B cell (primary cell): ENCODE data around the gene SAPCD2. TPM values are rescaled to one million over a fixed set of nuclear protein-coding genes. Genes with fewer than 3 reads are reported as not detected.

Experiments
- ATAC-seq: fragments of 200-7000 bp; cut with Tn5 transposase; one replicate; pipeline ENCODE4 v1.10.0; 2021; ENCODE audit warnings: low read depth, mild to moderate bottlenecking, moderate number of reproducible peaks, moderate library complexity
- CTCF ChIA-PET: fragments of 350-600 bp; sonication (Branson Sonifier 250); formaldehyde crosslinking; loops from one replicate; lab custom pipeline; 2021; ENCODE audit warnings: antibody characterized with exemption, inconsistent platforms; lab: Charles Lee
- POLR2A ChIA-PET: fragments of 350-600 bp; sonication (Branson Sonifier 250); formaldehyde crosslinking; loops from one replicate; lab custom pipeline; 2021; ENCODE audit warnings: antibody characterized with exemption; lab: Charles Lee
- DNase-seq: peaks from one replicate; pipeline ENCODE4 v3.0.0; 2013
- H2AFZ ChIP-seq: 2 replicates; pipeline ENCODE4 v1.6.1; 2012; ENCODE audit warnings: mild to moderate bottlenecking, low read depth, low read length; ENCODE audit not compliant: insufficient read depth, poor library complexity, severe bottlenecking
- H3K27ac ChIP-seq, 2 donors: 1 replicate in 1 of 2; 2 replicates in 1 of 2; pipeline ENCODE4 v1.5.1; 2012 to 2013; ENCODE audit warnings: low read length in 2 of 2, mild to moderate bottlenecking in 2 of 2, moderate library complexity in 1 of 2
- H3K27me3 ChIP-seq, 4 experiments: fragments of 200-600 bp in 1 of 4; sonication (generic) in 1 of 4; replicated peaks in 1 of 4; 1 replicate in 2 of 4; 2 replicates in 2 of 4; pipeline versions ENCODE4 v1.6.1 to v1.7.0; 2013 to 2016; ENCODE audit warnings: low read length in 3 of 4, mild to moderate bottlenecking in 2 of 4, mixed read lengths in 1 of 4, moderate library complexity in 1 of 4; ENCODE audit not compliant: insufficient read depth in 4 of 4, control insufficient read depth in 3 of 4; ENCODE audit errors: control extremely low read depth in 1 of 4
- H3K36me3 ChIP-seq, 2 experiments: replicated peaks in 1 of 2; 1 replicate in 1 of 2; 2 replicates in 1 of 2; pipeline versions ENCODE4 v1.6.1 to v1.7.1; 2013; ENCODE audit warnings: low read length in 1 of 2; ENCODE audit not compliant: insufficient read depth in 2 of 2, control insufficient read depth in 1 of 2; ENCODE audit errors: control extremely low read depth in 1 of 2, extremely low read depth in 1 of 2
- H3K4me1 ChIP-seq, 2 donors: fragments of 200-600 bp in 1 of 2; sonication (generic) in 1 of 2; 1 replicate in 1 of 2; 2 replicates in 1 of 2; pipeline versions ENCODE4 v1.5.1 to v1.6.1; 2013 to 2017; ENCODE audit warnings: low read length in 2 of 2; ENCODE audit not compliant: control insufficient read depth in 2 of 2, insufficient read depth in 2 of 2
- H3K4me2 ChIP-seq: replicated peaks from 2 replicates; pipeline ENCODE3; 2012; ENCODE audit warnings: mild to moderate bottlenecking, low read depth, low read length; ENCODE audit not compliant: poor library complexity, severe bottlenecking
- H3K4me3 ChIP-seq, 5 experiments: fragments of 200-600 bp in 1 of 5; sonication (generic) in 1 of 5; 1 replicate in 3 of 5; 2 replicates in 2 of 5; pipeline versions ENCODE4 v1.5.1 to v1.7.0; 2011 to 2016; ENCODE audit warnings: low read length in 4 of 5, mild to moderate bottlenecking in 4 of 5, low read depth in 2 of 5, control low read depth in 1 of 5, moderate library complexity in 1 of 5; ENCODE audit not compliant: insufficient read depth in 1 of 5; ENCODE audit errors: control extremely low read depth in 1 of 5, extremely low read depth in 1 of 5
- H3K79me2 ChIP-seq: fragments of 200-600 bp; sonication (generic); one replicate; pipeline ENCODE4 v1.6.0; 2016; ENCODE audit warnings: low read length; ENCODE audit not compliant: control insufficient read depth, insufficient read depth
- H3K9ac ChIP-seq: fragments of 200-600 bp; sonication (generic); 2 replicates; pipeline ENCODE4 v1.6.1; 2017; ENCODE audit warnings: mild to moderate bottlenecking, low read length, moderate library complexity
- H3K9me3 ChIP-seq, 3 donors: one replicate each; pipeline versions ENCODE4 v1.6.1 to v1.7.1; 2013; ENCODE audit warnings: low read length in 2 of 3; ENCODE audit not compliant: control insufficient read depth in 2 of 3, insufficient read depth in 1 of 3; ENCODE audit errors: control extremely low read depth in 1 of 3
- H4K20me1 ChIP-seq: 2 replicates; pipeline ENCODE4 v1.6.0; 2012; ENCODE audit warnings: mild to moderate bottlenecking, low read length; ENCODE audit not compliant: insufficient read depth, control insufficient read depth, poor library complexity, severe bottlenecking
- H3K27ac Mint-ChIP-seq: one replicate; pipeline ENCODE4 v1.8.0; 2021; ENCODE audit warnings: mixed read lengths
- H3K27me3 Mint-ChIP-seq: one replicate; pipeline ENCODE4 v1.8.0; 2021; ENCODE audit warnings: mixed read lengths
- H3K4me1 Mint-ChIP-seq: one replicate; pipeline ENCODE4 v1.8.0; 2021; ENCODE audit warnings: mixed read lengths
- H3K4me3 Mint-ChIP-seq: one replicate; pipeline ENCODE4 v1.8.0; 2021; ENCODE audit warnings: mixed read lengths
- H3K9me3 Mint-ChIP-seq: one replicate; pipeline ENCODE4 v1.8.0; 2022; ENCODE audit warnings: mixed read lengths; ENCODE audit not compliant: insufficient read depth
- EZH2 ChIP-seq: IDR thresholded peaks from 2 replicates; pipeline ENCODE4 v1.6.1; 2012; ENCODE audit warnings: borderline replicate concordance, low read depth, mild to moderate bottlenecking, moderate library complexity, low read length; ENCODE audit not compliant: insufficient read depth, poor library complexity, severe bottlenecking
- WGBS: methylation state at CpG from one replicate; pipeline ENCODE4 v1.1.5; 2013; ENCODE audit warnings: missing lambda C conversion rate; ENCODE audit not compliant: insufficient coverage; 5-methylcytosine and 5-hydroxymethylcytosine counted together
- intact Hi-C: fragments of 100-400 bp; cut with micrococcal nuclease; formaldehyde crosslinking; loops from one replicate; pipeline ENCODE4 v1.10.0; 2022
- polyA plus RNA-seq: library from polyadenylated mRNA; depleted of rRNA; stranded (reverse); fragments of >200 nt; gene quantifications from 2 replicates; pipeline ENCODE4 v1.2.3, GENCODE V29; 2012
- total RNA-seq, 2 donors: library from RNA; stranded (reverse); fragments of 120-200 nt in 1 of 2; gene quantifications; 1 replicate in 1 of 2; 2 replicates in 1 of 2; pipeline versions ENCODE4 v1.2.3 to v1.2.4, GENCODE V29; 2013 to 2022
- TF ChIP-seq, protein P1 (sequence below): fragments of 200-600 bp; IDR thresholded peaks from one replicate; pipeline ENCODE4 v1.8.0; 2022; ENCODE audit warnings: antibody characterized with exemption, mild to moderate bottlenecking

Gene SAPCD2
- total and polyA plus RNA-seq, 2 donors (not counting 1 experiment from before 2014, with no cell fraction given): 0.39 to 0.69 TPM

DNA sequence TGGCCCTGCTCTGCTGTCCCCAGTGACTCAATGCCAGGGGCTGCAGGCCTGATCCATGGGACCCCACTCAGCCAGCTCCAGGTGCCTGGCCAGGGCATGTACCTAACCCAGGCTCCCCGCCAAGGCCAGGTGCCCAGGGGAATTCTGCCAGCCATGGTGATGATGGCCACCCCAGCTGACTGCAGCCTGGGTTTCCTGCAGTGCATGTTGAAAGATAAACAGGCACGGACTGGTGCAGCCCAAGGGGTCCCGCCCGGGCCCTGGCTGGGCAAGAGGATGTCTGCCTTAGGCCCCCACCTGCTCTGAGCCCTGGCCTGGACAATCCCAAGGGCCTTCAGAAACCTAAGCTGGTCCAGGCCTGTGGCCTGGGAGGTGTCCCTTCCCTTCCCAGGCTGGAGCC lies 43.5 kb downstream of the SAPCD2 start:
- H3K4me2 ChIP-seq: peak overlapping the region; percentile 71
- POLR2A ChIA-PET: interaction anchor here (1.1 to 3.0 kb wide), 2 partner anchors 31 to 35 kb away, joined by 4 to 19 read pairs; partner anchors contain the start of gene PAXX
- H3K9me3 ChIP-seq: peaks cover 0 to 9% (median 0%) of the 10 kb centered on the region in 3 donors

DNA sequence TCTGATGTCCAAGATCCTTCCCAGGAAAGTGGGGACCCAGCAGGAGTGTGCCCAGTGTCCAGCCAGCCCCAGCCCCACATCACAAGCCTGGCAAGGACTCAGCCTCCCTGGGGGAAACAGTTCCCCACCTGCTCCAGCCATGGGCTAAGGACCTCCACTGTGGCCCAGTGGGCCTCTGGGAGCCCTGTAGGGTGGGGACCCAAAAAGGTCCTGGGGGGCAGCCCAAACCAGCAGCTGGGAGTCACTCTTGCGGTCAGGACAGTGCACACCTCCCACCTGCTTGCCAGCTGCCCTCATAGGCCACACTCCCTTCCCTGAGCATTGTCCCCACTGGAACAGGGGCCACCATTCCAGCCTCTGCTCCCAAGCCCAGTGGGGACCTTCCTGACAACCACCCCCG lies 44.0 kb downstream of the SAPCD2 start:
- no peak for ATAC-seq
- intact Hi-C loops: no loop called here
- Mint-ChIP-seq H3K4me1 (peaks cover 42% of the 10 kb centered on the region), H3K4me3 (peak overlapping the region; percentile 41), H3K27me3 (no peaks in the 10 kb centered on the region), H3K9me3 (no peaks in the 10 kb centered on the region), H3K27ac (peak overlapping the region; percentile 56)
- 89% methylated on average over 2 of the region's 2 CpGs for WGBS
- H3K9me3 ChIP-seq: peaks cover 0 to 12% (median 0%) of the 10 kb centered on the region in 3 donors
- H3K36me3 ChIP-seq: no peaks in the 10 kb centered on the region
- peaks cover 34 to 50% of the 10 kb centered on the region in 2 donors for H3K4me1 ChIP-seq
- no peak overlapping the region for H3K4me3 ChIP-seq
- H3K9ac ChIP-seq: no peak overlapping the region
- H3K27ac ChIP-seq: no peak overlapping the region
- H3K4me2 ChIP-seq: peak overlapping the region; percentile 14
- POLR2A ChIA-PET: interaction anchor here (0.6 to 1.1 kb wide), 2 partner anchors 31 to 32 kb away, joined by 3 to 4 read pairs; no protein-coding TSS in a partner anchor
- H4K20me1 ChIP-seq: peaks cover 11% of the 10 kb centered on the region
- no peaks in the 10 kb centered on the region for H3K27me3 ChIP-seq
- peaks cover 6% of the 10 kb centered on the region for H3K79me2 ChIP-seq
- CTCF ChIA-PET: interaction anchor here (1.0 to 5.9 kb wide), 15 partner anchors 8 to 260 kb away, joined by 3 to 49 read pairs (median 5); partner anchors contain the start of genes CLIC3, NPDC1 and SAPCD2
- no peak overlapping the region for H2AFZ ChIP-seq
- no peak for DNase-seq
- TF ChIP-seq EZH2: no peak
- TF ChIP-seq, protein P1, sequence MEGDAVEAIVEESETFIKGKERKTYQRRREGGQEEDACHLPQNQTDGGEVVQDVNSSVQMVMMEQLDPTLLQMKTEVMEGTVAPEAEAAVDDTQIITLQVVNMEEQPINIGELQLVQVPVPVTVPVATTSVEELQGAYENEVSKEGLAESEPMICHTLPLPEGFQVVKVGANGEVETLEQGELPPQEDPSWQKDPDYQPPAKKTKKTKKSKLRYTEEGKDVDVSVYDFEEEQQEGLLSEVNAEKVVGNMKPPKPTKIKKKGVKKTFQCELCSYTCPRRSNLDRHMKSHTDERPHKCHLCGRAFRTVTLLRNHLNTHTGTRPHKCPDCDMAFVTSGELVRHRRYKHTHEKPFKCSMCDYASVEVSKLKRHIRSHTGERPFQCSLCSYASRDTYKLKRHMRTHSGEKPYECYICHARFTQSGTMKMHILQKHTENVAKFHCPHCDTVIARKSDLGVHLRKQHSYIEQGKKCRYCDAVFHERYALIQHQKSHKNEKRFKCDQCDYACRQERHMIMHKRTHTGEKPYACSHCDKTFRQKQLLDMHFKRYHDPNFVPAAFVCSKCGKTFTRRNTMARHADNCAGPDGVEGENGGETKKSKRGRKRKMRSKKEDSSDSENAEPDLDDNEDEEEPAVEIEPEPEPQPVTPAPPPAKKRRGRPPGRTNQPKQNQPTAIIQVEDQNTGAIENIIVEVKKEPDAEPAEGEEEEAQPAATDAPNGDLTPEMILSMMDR: no peak

More for the DNA sequence above, 43.5 kb downstream of the SAPCD2 start:
- DNase-seq: no peak
- TF ChIP-seq EZH2: no peak
- TF ChIP-seq, protein P1: no peak
- no peak overlapping the region for H3K9ac ChIP-seq
- no peak for ATAC-seq
- H3K4me3 Mint-ChIP-seq: peak overlapping the region; percentile 81
- CTCF ChIA-PET: interaction anchor here (1.1 to 5.9 kb wide), 14 partner anchors 8 to 260 kb away, joined by 3 to 49 read pairs (median 6); partner anchors contain the start of genes AJM1, CLIC3, NPDC1 and PAXX
- intact Hi-C loops: no loop called here
- WGBS: 74% methylated on average over 4 of the region's 4 CpGs
- H3K79me2 ChIP-seq: peaks cover 11% of the 10 kb centered on the region
- no peak overlapping the region for H3K4me3 ChIP-seq
- no peaks in the 10 kb centered on the region for H3K9me3 Mint-ChIP-seq
- H2AFZ ChIP-seq: no peak overlapping the region
- no peak overlapping the region for H3K27ac ChIP-seq
- no peaks in the 10 kb centered on the region for H3K27me3 ChIP-seq
- H3K27me3 Mint-ChIP-seq: no peaks in the 10 kb centered on the region
- H4K20me1 ChIP-seq: peaks cover 11% of the 10 kb centered on the region
- peaks cover 44% of the 10 kb centered on the region for H3K4me1 Mint-ChIP-seq
- peak overlapping the region; percentile 56 for H3K27ac Mint-ChIP-seq
- H3K4me1 ChIP-seq: peaks cover 38 to 55% of the 10 kb centered on the region in 2 donors
- no peaks in the 10 kb centered on the region for H3K36me3 ChIP-seq
